Adrenal gland (tissue), 5 donors: Measurements from ENCODE around the gene CASP9.
"Not testable (repeated sequence)": the region's sequence is repeated elsewhere in the genome, so short reads cannot be mapped to it uniquely, and the experiment has no call there.

Experiments
- POLR2A ChIP-seq, 2 donors: fragments of 450-650 bp; IDR thresholded peaks; one replicate each; pipeline ENCODE4 v1.6.1; 2017; ENCODE audit warnings: antibody characterized with exemption in 2 of 2, mild to moderate bottlenecking in 2 of 2, moderate library complexity in 1 of 2
- TF ChIP-seq, protein P1 (sequence below), 6 experiments: fragments of 450-650 bp in 4 of 6; fragments of 200-600 bp in 2 of 6; sonication (generic) in 1 of 6; IDR thresholded peaks; 1 replicate in 5 of 6; 2 replicates in 1 of 6; pipeline versions ENCODE4 v1.5.1 to v1.8.0; 2016 to 2021; ENCODE audit warnings: antibody characterized with exemption in 6 of 6, mild to moderate bottlenecking in 2 of 6, moderate library complexity in 1 of 6
- donor health status: DM: no; HTN: no; CAD: no.

DNA sequence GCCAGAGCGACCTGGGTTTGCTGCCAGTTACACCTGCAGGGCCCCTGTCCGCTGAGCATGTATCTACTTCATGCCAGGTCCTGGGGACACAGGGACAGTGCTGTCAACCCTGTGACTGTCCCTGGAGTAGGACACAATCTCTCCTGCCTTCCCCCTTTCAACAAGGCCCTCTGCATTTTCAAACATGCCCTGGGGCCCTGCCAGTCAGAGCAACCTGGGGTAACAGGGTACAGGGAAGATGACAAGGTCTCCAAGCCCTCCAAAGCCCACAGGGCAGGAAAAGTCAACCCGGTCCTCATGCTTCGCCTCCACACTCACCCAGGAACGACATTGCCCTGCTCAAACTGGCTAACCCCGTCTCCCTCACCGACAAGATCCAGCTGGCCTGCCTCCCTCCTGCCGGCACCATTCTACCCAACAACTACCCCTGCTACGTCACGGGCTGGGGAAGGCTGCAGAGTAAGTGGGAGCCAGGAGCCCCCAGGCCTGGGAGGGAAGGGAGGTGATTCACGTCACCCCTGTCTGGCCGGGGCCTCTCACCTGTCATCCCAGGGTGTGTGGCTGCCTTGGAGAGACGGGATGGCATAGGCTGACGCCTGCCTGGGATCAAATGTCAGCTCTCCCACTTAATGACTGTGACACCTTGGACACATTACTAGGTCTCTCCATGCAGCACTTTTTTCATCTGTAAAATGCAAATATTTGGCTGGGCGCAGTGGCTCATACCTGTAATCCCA lies 60.8 kb downstream of the CASP9 start:
- TF ChIP-seq, protein P1, sequence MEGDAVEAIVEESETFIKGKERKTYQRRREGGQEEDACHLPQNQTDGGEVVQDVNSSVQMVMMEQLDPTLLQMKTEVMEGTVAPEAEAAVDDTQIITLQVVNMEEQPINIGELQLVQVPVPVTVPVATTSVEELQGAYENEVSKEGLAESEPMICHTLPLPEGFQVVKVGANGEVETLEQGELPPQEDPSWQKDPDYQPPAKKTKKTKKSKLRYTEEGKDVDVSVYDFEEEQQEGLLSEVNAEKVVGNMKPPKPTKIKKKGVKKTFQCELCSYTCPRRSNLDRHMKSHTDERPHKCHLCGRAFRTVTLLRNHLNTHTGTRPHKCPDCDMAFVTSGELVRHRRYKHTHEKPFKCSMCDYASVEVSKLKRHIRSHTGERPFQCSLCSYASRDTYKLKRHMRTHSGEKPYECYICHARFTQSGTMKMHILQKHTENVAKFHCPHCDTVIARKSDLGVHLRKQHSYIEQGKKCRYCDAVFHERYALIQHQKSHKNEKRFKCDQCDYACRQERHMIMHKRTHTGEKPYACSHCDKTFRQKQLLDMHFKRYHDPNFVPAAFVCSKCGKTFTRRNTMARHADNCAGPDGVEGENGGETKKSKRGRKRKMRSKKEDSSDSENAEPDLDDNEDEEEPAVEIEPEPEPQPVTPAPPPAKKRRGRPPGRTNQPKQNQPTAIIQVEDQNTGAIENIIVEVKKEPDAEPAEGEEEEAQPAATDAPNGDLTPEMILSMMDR (IDR thresholded peaks at IDR 0.05): not testable (repeated sequence)
- not testable (repeated sequence) for TF ChIP-seq POLR2A (IDR thresholded peaks at IDR 0.05)
